ENCODE measurements around the gene CADPS2.

CADPS2 gene

DNA sequence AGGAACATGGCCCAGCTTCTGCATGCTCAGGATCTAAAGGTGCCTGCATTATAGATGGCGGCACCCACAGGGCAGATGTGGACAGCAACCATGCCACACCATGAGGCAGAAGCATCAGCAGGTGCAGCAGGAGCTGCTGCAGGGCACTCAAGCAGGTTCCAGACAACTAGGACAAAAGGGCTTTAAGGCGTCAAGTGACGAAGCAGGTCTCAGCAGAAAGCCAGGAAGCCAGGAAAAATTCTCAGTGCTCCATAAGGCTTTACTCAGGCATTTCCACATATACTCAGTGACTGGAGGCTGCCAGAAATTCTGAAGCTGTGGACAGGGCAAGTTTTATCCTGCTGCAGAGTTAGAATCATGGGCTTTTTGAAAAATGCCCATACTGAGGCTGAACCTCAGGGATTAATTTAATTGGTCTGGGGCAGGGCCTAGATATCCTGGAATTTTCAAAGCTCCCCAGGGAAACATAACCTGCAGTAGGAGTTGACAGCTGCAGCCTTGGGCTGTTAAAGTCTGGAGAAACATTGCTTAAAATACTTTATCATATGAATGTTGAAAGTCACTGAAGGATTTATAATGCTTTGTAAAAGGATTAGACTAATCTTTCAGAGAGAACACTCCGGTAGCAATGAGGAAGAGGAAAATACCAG is 115.4 kb downstream of the CADPS2 start:
- H3K27ac ChIP-seq, result no peak overlapping the region
- no peaks in the 10 kb centered on the region for H3K4me1 ChIP-seq (ENCODE audit: control insufficient read depth in 1 of 2, insufficient read depth in 1 of 2, low read depth in 1 of 2, low read length in 1 of 2)
- no peaks in the 10 kb centered on the region for H3K36me3 ChIP-seq
- H3K9me3 ChIP-seq, result no peaks in the 10 kb centered on the region
- H3K4me3 ChIP-seq (ENCODE audit: low read depth in 1 of 2, low read length in 1 of 2), result no peak overlapping the region
- no peaks in the 10 kb centered on the region for H3K27me3 ChIP-seq
- no peak for TF ChIP-seq CTCF (IDR thresholded peaks at IDR 0.05)

- Histone ChIP-seq H3K27me3 (no peaks in the 10 kb centered on the region), H3K4me3 (ENCODE audit: low read depth in 1 of 2, low read length in 1 of 2) (no peak overlapping the region), H3K4me1 (ENCODE audit: control insufficient read depth in 1 of 2, insufficient read depth in 1 of 2, low read depth in 1 of 2, low read length in 1 of 2) (no peaks in the 10 kb centered on the region), H3K36me3 (no peaks in the 10 kb centered on the region), H3K9me3 (no peaks in the 10 kb centered on the region), H3K27ac (no peak overlapping the region)
- TF ChIP-seq CTCF (IDR thresholded peaks at IDR 0.05), result no peak
Observed at GRCh38 chr7:122768827-122769226, 117.4 kb downstream of the CADPS2 start.

DNA sequence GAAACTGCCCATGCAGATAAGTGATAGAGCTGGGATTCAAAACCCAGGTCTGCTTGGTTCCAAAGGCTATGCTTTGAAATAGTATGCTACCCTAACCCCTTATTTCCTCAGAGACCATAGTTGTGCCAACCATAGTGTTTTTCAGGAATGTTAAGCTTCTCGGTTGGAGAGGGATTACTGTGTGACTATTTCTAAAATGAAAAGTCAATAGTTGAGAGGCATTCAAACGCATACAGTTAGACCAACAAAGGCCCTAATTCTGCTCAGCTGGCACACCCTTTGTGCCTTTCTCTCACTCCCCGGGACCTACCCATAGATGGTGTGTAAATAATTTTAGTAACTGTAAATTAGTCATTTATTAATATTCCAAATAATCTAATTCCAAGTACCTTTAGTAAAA is 118.9 kb downstream of the CADPS2 start:
- TF ChIP-seq CTCF (IDR thresholded peaks at IDR 0.05), result no peak
- Histone ChIP-seq H3K27ac (no peak overlapping the region), H3K4me1 (ENCODE audit: control insufficient read depth in 1 of 2, insufficient read depth in 1 of 2, low read depth in 1 of 2, low read length in 1 of 2) (no peaks in the 10 kb centered on the region), H3K4me3 (ENCODE audit: low read depth in 1 of 2, low read length in 1 of 2) (no peak overlapping the region), H3K36me3 (no peaks in the 10 kb centered on the region), H3K9me3 (no peaks in the 10 kb centered on the region), H3K27me3 (no peaks in the 10 kb centered on the region)

DNA sequence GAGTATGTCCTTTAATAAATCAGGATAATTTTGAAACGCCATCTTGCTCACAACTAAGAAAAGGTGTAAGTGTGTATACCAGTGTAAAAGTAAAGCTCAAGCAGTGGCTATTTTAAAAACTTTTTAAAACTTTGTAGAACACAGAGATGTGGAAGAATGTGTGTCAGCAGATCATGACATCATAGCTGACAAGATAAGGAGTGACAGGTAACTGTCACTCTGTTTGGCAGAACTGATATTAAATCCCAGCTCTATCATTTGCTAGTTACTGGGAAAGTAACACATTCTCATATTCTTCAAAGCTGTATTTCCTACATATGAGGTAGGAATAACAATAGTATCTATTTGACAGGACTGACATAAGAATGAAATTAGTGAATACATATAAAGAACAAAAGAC is 119.7 kb downstream of the CADPS2 start:
- Histone ChIP-seq H3K27ac (no peak overlapping the region), H3K4me3 (ENCODE audit: low read depth in 1 of 2, low read length in 1 of 2) (no peak overlapping the region), H3K9me3 (no peaks in the 10 kb centered on the region), H3K36me3 (no peaks in the 10 kb centered on the region), H3K27me3 (no peaks in the 10 kb centered on the region), H3K4me1 (ENCODE audit: control insufficient read depth in 1 of 2, insufficient read depth in 1 of 2, low read depth in 1 of 2, low read length in 1 of 2) (no peaks in the 10 kb centered on the region)
- no peak for TF ChIP-seq CTCF (IDR thresholded peaks at IDR 0.05)

DNA sequence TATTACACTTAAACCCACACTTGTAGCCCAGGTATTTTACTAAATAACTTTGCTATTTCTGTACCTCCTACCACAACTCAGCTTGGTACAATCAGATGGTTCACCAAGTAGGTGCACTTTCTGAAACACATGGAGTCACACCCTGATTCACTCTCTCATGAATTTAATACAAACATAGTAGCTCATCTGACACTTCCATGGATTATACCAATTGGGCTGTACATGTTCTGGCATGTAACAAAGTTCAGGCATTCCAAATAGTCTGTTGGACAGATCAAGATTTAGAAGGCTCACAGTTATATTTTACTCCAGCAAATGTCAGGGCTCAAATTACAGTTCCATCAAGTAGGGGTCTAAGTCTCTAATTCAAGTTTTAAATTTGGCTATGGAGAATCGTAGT is 121.4 kb downstream of the CADPS2 start:
- no peaks in the 10 kb centered on the region for H3K36me3 ChIP-seq
- no peak overlapping the region for H3K4me3 ChIP-seq (ENCODE audit: low read depth in 1 of 2, low read length in 1 of 2)
- no peak for TF ChIP-seq CTCF (IDR thresholded peaks at IDR 0.05)
- H3K27me3 ChIP-seq, result no peaks in the 10 kb centered on the region
- no peak overlapping the region for H3K27ac ChIP-seq
- H3K9me3 ChIP-seq, result no peaks in the 10 kb centered on the region
- H3K4me1 ChIP-seq (ENCODE audit: control insufficient read depth in 1 of 2, insufficient read depth in 1 of 2, low read depth in 1 of 2, low read length in 1 of 2), result no peaks in the 10 kb centered on the region

DNA sequence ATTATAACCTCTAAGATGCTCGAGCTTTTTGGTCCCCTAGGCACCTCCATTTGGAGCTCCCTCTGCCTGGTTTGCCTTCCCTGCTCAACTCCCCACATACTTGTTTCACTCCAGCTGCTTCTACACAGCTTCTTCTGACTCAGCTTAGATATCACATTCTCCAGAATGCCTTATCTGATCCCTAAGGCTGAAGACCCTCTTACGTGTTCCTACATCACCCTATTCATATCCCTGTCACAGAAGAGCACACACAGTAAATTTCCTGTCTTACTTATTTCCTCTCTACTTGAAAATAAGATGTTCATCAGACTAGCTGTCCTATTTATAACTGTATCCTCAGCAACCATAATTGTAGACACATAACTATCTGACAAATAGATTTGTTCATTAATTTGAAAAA is 122.2 kb downstream of the CADPS2 start:
- Histone ChIP-seq H3K9me3 (no peaks in the 10 kb centered on the region), H3K27me3 (no peaks in the 10 kb centered on the region), H3K4me1 (ENCODE audit: control insufficient read depth in 1 of 2, insufficient read depth in 1 of 2, low read depth in 1 of 2, low read length in 1 of 2) (no peaks in the 10 kb centered on the region), H3K27ac (no peak overlapping the region), H3K36me3 (no peaks in the 10 kb centered on the region), H3K4me3 (ENCODE audit: low read depth in 1 of 2, low read length in 1 of 2) (no peak overlapping the region)
- TF ChIP-seq CTCF (IDR thresholded peaks at IDR 0.05), result no peak
